AG08396 (cell line): ENCODE data around the gene TGFB1.
"Not testable (repeated sequence)": the region's sequence is repeated elsewhere in the genome, so short reads cannot be mapped to it uniquely, and the experiment has no call there.

Source experiments
- DNase-seq: peaks from one replicate; pipeline ENCODE4 v3.0.0; 2012; ENCODE audit warnings: low spot score, mixed read lengths

TGFB1 gene

GRCh38 chr19:41353466-41354342 is at the start of gene TGFB1:
TSS of gene TGFB1 (minus strand) at chr19:41353922. CDS start at chr19:41353044, 878 bp downstream.
- peak; percentile 98 for DNase-seq

- no peak for DNase-seq
Observed at GRCh38 chr19:41402010-41402409, 48.3 kb upstream of the TGFB1 start.

GRCh38 chr19:41401483-41401882 is 47.8 kb upstream of the TGFB1 start:
- DNase-seq, result no peak

- DNase-seq, result no peak
Observed at GRCh38 chr19:41399525-41399924, 45.8 kb upstream of the TGFB1 start.

- no peak for DNase-seq
Observed at GRCh38 chr19:41399091-41399490, 45.4 kb upstream of the TGFB1 start.

- DNase-seq, result no peak
Observed at GRCh38 chr19:41398598-41398997, 44.9 kb upstream of the TGFB1 start.

GRCh38 chr19:41398050-41398418 is 44.3 kb upstream of the TGFB1 start:
- DNase-seq, result no peak

GRCh38 chr19:41397086-41398049 is 43.6 kb upstream of the TGFB1 start, which contains the start of the genes BCKDHA and EXOSC5:
TSS of gene BCKDHA (plus strand) at chr19:41397818. CDS start at chr19:41397828, 10 bp downstream.
TSS of gene EXOSC5 (minus strand) at chr19:41397359. CDS start at chr19:41397328, 31 bp downstream.
- peak; percentile 99 for DNase-seq

- DNase-seq, result no peak
Observed at GRCh38 chr19:41395355-41395754, 41.6 kb upstream of the TGFB1 start.

- DNase-seq, result no peak
Observed at GRCh38 chr19:41392775-41393174, 39.1 kb upstream of the TGFB1 start.

- DNase-seq, result no peak
Observed at GRCh38 chr19:41391618-41392017, 37.9 kb upstream of the TGFB1 start.

GRCh38 chr19:41386442-41386841 is 32.7 kb upstream of the TGFB1 start:
- no peak for DNase-seq

- no peak for DNase-seq
Observed at GRCh38 chr19:41384351-41384750, 30.6 kb upstream of the TGFB1 start.

GRCh38 chr19:41381536-41381935 is 27.8 kb upstream of the TGFB1 start:
- DNase-seq, result not testable (repeated sequence)

- no peak for DNase-seq
Observed at GRCh38 chr19:41377977-41378709, 24.4 kb upstream of the TGFB1 start.

- no peak for DNase-seq
Observed at GRCh38 chr19:41376998-41377365, 23.3 kb upstream of the TGFB1 start.

GRCh38 chr19:41376241-41376997 is 22.7 kb upstream of the TGFB1 start, which contains the start of gene TMEM91:
TSS of gene TMEM91 (plus strand) at chr19:41376533. CDS start at chr19:41378310, 1,777 bp downstream.
- DNase-seq, result peak; percentile 54

- DNase-seq, result peak; percentile 77
Observed at GRCh38 chr19:41373993-41374392, 20.3 kb upstream of the TGFB1 start.

- DNase-seq, result no peak
Observed at GRCh38 chr19:41372501-41372900, 18.8 kb upstream of the TGFB1 start.

GRCh38 chr19:41371541-41371940 is 17.8 kb upstream of the TGFB1 start:
- no peak for DNase-seq

- DNase-seq, result not testable (repeated sequence)
Observed at GRCh38 chr19:41371119-41371518, 17.4 kb upstream of the TGFB1 start.
